H1 (cell line): ENCODE measurements around the gene UBQLNL. TPM values are rescaled to one million over a fixed set of nuclear protein-coding genes. Genes with fewer than 3 reads are reported as not detected.

Source experiments
- BRCA1 ChIP-seq: IDR thresholded peaks from 2 replicates; pipeline ENCODE4 v1.6.1; 2012; ENCODE audit warnings: low read depth, low read length, improper control_type of control experiment
- JUND ChIP-seq: IDR thresholded peaks from 2 replicates; pipeline ENCODE4 v1.6.1; 2011; ENCODE audit warnings: mild to moderate bottlenecking, improper control_type of control experiment, low read length
- SAP30 ChIP-seq: fragments of 300-600 bp; sonication (generic); IDR thresholded peaks from 2 replicates; pipeline ENCODE4 v1.7.1; 2012; ENCODE audit warnings: low read length, moderate library complexity, mild to moderate bottlenecking, inconsistent platforms; ENCODE audit not compliant: insufficient read depth, insufficient replicate concordance
- SIN3A ChIP-seq, 2 experiments: IDR thresholded peaks in 1 of 2; conservative IDR thresholded peaks in 1 of 2; 2 replicates each; pipeline ENCODE4 v1.6.1; 2011 to 2012; ENCODE audit warnings: low read length in 2 of 2, improper control_type of control experiment in 1 of 2, low read depth in 1 of 2, mild to moderate bottlenecking in 1 of 2
- polyA plus RNA-seq, 7 experiments: library from polyadenylated mRNA; depleted of rRNA in 3 of 7; stranded (reverse) in 5 of 7; unstranded in 2 of 7; fragments of >200 nt in 5 of 7; fragments of 200-250 nt in 2 of 7; gene quantifications; 1 replicate in 5 of 7; 2 replicates in 1 of 7; 4 replicates in 1 of 7; pipeline versions ENCODE4 v1.2.1 to v1.2.3, GENCODE V29; 2011 to 2013; ENCODE audit warnings: missing spikeins in 2 of 7, mixed read lengths in 2 of 7
- total RNA-seq: library from RNA; stranded (reverse); fragmentation: NEBNext Ultra II Directional; extraction: Animal tissue kit (Norgen Biotek cat#: 25700); gene quantifications from 2 replicates; pipeline ENCODE4 v1.2.1, GENCODE V29; 2021

UBQLNL gene
- total and polyA plus RNA-seq, 2 of the 8 experiments (the other 6 are each of a cell fraction or from before 2014, with no cell fraction given), result 0.35 TPM; not detected in 1

- TF ChIP-seq SAP30, result no peak
- TF ChIP-seq JUND, result no peak
- no peak for TF ChIP-seq SIN3A (conservative IDR thresholded peaks at IDR 0.05 in 1 of 2, IDR thresholded peaks at IDR 0.05 in 1 of 2; ENCODE audit: low read depth in 1 of 2, low read length in 2 of 2)
- no peak for TF ChIP-seq BRCA1
- TF ChIP-seq, all 59 proteins: peak for 0
These were observed 34.1 kb upstream of the UBQLNL start (continued) for GRCh38 chr11:5550440-5551095.
